Neural cell (in vitro differentiated cells): Measurements from ENCODE around the gene NMNAT3. TPM values are rescaled to one million over a fixed set of nuclear protein-coding genes. Genes with fewer than 3 reads are reported as not detected.

ENCODE experiments used
- H2AFZ ChIP-seq: fragments of 200-600, 300-800 bp; sonication (generic), shearing (Covaris generic); 2 replicates; pipeline ENCODE4 v1.6.0; 2014; ENCODE audit warnings: low read depth, mild to moderate bottlenecking, antibody characterized with exemption, low read length, moderate library complexity
- H3F3A ChIP-seq: fragments of 200-600 bp; shearing (Covaris generic); 2 replicates; pipeline ENCODE4 v1.6.1; 2016; ENCODE audit warnings: mild to moderate bottlenecking, moderate library complexity, mixed read lengths, antibody characterized with exemption, low read length; ENCODE audit not compliant: insufficient read depth, poor library complexity, severe bottlenecking
- H3K27ac ChIP-seq: fragments of 200-600, 300-800 bp; sonication (generic), shearing (Covaris generic); 2 replicates; pipeline ENCODE4 v1.5.1; 2014; ENCODE audit warnings: mild to moderate bottlenecking, low read length, moderate library complexity
- H3K27me3 ChIP-seq: fragments of 300-800, 200-600 bp; sonication (generic), shearing (Covaris generic); 2 replicates; pipeline ENCODE4 v1.6.0; 2014; ENCODE audit warnings: mild to moderate bottlenecking, low read depth, low read length, moderate library complexity; ENCODE audit not compliant: insufficient read depth
- H3K36me3 ChIP-seq: fragments of 300-800, 200-600 bp; sonication (generic), shearing (Covaris generic); 2 replicates; pipeline ENCODE4 v1.5.1; 2014; ENCODE audit warnings: mild to moderate bottlenecking, antibody characterized with exemption, low read length, moderate library complexity; ENCODE audit not compliant: insufficient read depth
- H3K4me2 ChIP-seq: fragments of 300-800, 200-600 bp; sonication (generic), shearing (Covaris generic); 2 replicates; pipeline ENCODE4 v1.6.0; 2014; ENCODE audit warnings: mild to moderate bottlenecking, low read length
- H3K4me3 ChIP-seq: fragments of 300-800, 200-600 bp; sonication (generic), shearing (Covaris generic); 2 replicates; pipeline ENCODE4 v1.5.1; 2014; ENCODE audit warnings: mild to moderate bottlenecking, low read length, moderate library complexity
- H3K79me2 ChIP-seq: fragments of 200-600 bp; shearing (Covaris generic); replicated peaks from 2 replicates; pipeline ENCODE4 v1.6.0; 2014; ENCODE audit warnings: mild to moderate bottlenecking, low read length, moderate library complexity; ENCODE audit not compliant: insufficient read depth
- H3K9ac ChIP-seq: fragments of 300-800, 200-600 bp; sonication (generic), shearing (Covaris generic); 2 replicates; pipeline ENCODE4 v1.6.1; 2016; ENCODE audit warnings: mild to moderate bottlenecking, low read length, mixed read lengths
- H3K9me2 ChIP-seq: fragments of 200-600 bp; shearing (Covaris generic); 2 replicates; pipeline ENCODE4 v1.6.1; 2016; ENCODE audit warnings: mild to moderate bottlenecking, low read length, mixed read lengths; ENCODE audit not compliant: insufficient read depth
- H3K9me3 ChIP-seq: fragments of 200-600, 300-800 bp; sonication (generic), shearing (Covaris generic); 2 replicates; pipeline ENCODE4 v1.6.1; 2016; ENCODE audit warnings: mild to moderate bottlenecking, mixed run types, low read length, moderate library complexity, mixed read lengths
- H4K20me1 ChIP-seq: fragments of 200-600 bp; shearing (Covaris generic); 2 replicates; pipeline ENCODE4 v1.6.1; 2016; ENCODE audit warnings: mild to moderate bottlenecking, mixed run types; ENCODE audit not compliant: insufficient read depth
- CTCF ChIP-seq: fragments of 450-650 bp; IDR thresholded peaks from 2 replicates; pipeline ENCODE4 v1.5.1; 2014; ENCODE audit warnings: antibody characterized with exemption, mild to moderate bottlenecking, moderate library complexity; ENCODE audit not compliant: poor library complexity, severe bottlenecking
- EP300 ChIP-seq: fragments of 450-650 bp; conservative IDR thresholded peaks from 2 replicates; pipeline ENCODE4 v1.6.1; 2014; ENCODE audit warnings: antibody characterized with exemption, mild to moderate bottlenecking, moderate library complexity; ENCODE audit not compliant: poor library complexity, severe bottlenecking
- EZH2 ChIP-seq: fragments of 200-600, 300-800 bp; shearing (Covaris generic), sonication (generic); IDR thresholded peaks from 2 replicates; pipeline ENCODE4 v1.6.1; 2014; ENCODE audit warnings: antibody characterized with exemption, low read length, borderline replicate concordance, mild to moderate bottlenecking; ENCODE audit not compliant: insufficient read depth, poor library complexity, severe bottlenecking
- MXI1 ChIP-seq: fragments of 450-650 bp; conservative IDR thresholded peaks from 2 replicates; pipeline ENCODE4 v1.6.1; 2014; ENCODE audit warnings: antibody characterized with exemption, mild to moderate bottlenecking; ENCODE audit not compliant: poor library complexity, severe bottlenecking
- POLR2AphosphoS5 ChIP-seq: IDR thresholded peaks from 2 replicates; pipeline ENCODE4 v1.6.1; 2012
- RAD21 ChIP-seq: fragments of 450-650 bp; conservative IDR thresholded peaks from 2 replicates; pipeline ENCODE4 v1.6.1; 2014; ENCODE audit warnings: antibody characterized with exemption, mild to moderate bottlenecking, moderate library complexity
- REST ChIP-seq: IDR thresholded peaks from 2 replicates; pipeline ENCODE4 v1.6.1; 2012; ENCODE audit warnings: borderline replicate concordance
- SMC3 ChIP-seq: fragments of 450-650 bp; conservative IDR thresholded peaks from 2 replicates; pipeline ENCODE4 v1.6.1; 2014; ENCODE audit warnings: antibody characterized with exemption, mild to moderate bottlenecking, moderate library complexity; ENCODE audit not compliant: poor library complexity
- TAF1 ChIP-seq: IDR thresholded peaks from 2 replicates; pipeline ENCODE4 v1.6.1; 2012; ENCODE audit warnings: low read depth
- polyA plus RNA-seq: library from polyadenylated mRNA; depleted of rRNA; stranded (reverse); fragments of >200 nt; gene quantifications from 2 replicates; pipeline ENCODE4 v1.2.3, GENCODE V29; 2014
- small RNA-seq, 3 experiments: library from RNA; depleted of rRNA; stranded (forward); fragments of <200 nt; gene quantifications; one replicate each; pipeline ENCODE3, GENCODE V24; 2012

NMNAT3 gene
- polyA plus RNA-seq, 1 donor from 2014 or later = 2.3 TPM

GRCh38 chr3:139514741-139515140, 163.0 kb downstream of the NMNAT3 start:
- no peak for TF ChIP-seq POLR2AphosphoS5
- TF ChIP-seq SMC3 = no peak
- TF ChIP-seq MXI1 = no peak
- no peak for TF ChIP-seq RAD21
- TF ChIP-seq EP300 = no peak
- TF ChIP-seq CTCF = no peak
- no peak for TF ChIP-seq EZH2
- no peak for TF ChIP-seq TAF1
- no peak for TF ChIP-seq REST
- no peak overlapping the region for H2AFZ ChIP-seq
- H3K27me3 ChIP-seq = no peaks in the 10 kb centered on the region

More at GRCh38 chr3:139514741-139515140, 163.0 kb downstream of the NMNAT3 start:
- Histone ChIP-seq H3F3A (no peaks in the 10 kb centered on the region), H3K9me2 (no peaks in the 10 kb centered on the region), H4K20me1 (no peaks in the 10 kb centered on the region), H3K4me3 (no peak overlapping the region), H3K4me2 (no peak overlapping the region), H3K36me3 (no peaks in the 10 kb centered on the region), H3K27ac (no peak overlapping the region), H3K9me3 (no peaks in the 10 kb centered on the region), H3K9ac (no peak overlapping the region), H3K79me2 (no peaks in the 10 kb centered on the region)

Small RNA genes lying within 50 kb of the gene (small RNA-seq; reads per million reads assigned to genes)
- gene RN7SL724P = 0 reads per million in 3 experiments

Other genes with a start within 250 kb of the NMNAT3 start
- gene RBP2, start 201.5 kb downstream of the NMNAT3 start, polyA plus RNA-seq = not detected in 2 replicates
- gene RBP1, start 138.2 kb downstream of the NMNAT3 start, polyA plus RNA-seq = 30.0 and 47.5 TPM in 2 replicates